ENCODE results near the gene TMCO4. TPM values are rescaled to one million over a fixed set of nuclear protein-coding genes. Genes with fewer than 3 reads are reported as not detected.

TMCO4 gene
- total and polyA plus RNA-seq, 2 of the 8 experiments (the other 6 are each of a cell fraction or from before 2014, with no cell fraction given): 3.0 to 3.1 TPM

GRCh38 chr1:19812875-19813642 lies 13.3 kb upstream of the TMCO4 start (continued):
- TF ChIP-seq, protein P1, sequence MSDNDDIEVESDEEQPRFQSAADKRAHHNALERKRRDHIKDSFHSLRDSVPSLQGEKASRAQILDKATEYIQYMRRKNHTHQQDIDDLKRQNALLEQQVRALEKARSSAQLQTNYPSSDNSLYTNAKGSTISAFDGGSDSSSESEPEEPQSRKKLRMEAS (IDR thresholded peaks at IDR 0.05): no peak
- TF ChIP-seq NRF1 (IDR thresholded peaks at IDR 0.05; ENCODE audit: low read depth, low read length): no peak

All from H1 (cell line).